Tibial nerve (tissue), 4 donors: ENCODE results near the gene CTPS2. TPM values are rescaled to one million over a fixed set of nuclear protein-coding genes. Genes with fewer than 3 reads are reported as not detected.
"Not testable (repeated sequence)": the region's sequence is repeated elsewhere in the genome, so short reads cannot be mapped to it uniquely, and the experiment has no call there.

ENCODE experiments used
- DNase-seq, 2 donors: peaks; one replicate each; pipeline ENCODE4 v3.0.0-alpha.2; 2019; ENCODE audit warnings: low spot score in 2 of 2
- H3K27ac ChIP-seq, 4 donors: fragments of 200-600 bp; sonication (generic) in 3 of 4; one replicate each; pipeline ENCODE4 v1.5.1; 2017 to 2019; ENCODE audit warnings: mild to moderate bottlenecking in 1 of 4
- H3K27me3 ChIP-seq, 2 donors: fragments of 200-600 bp; sonication (generic) in 1 of 2; one replicate each; pipeline versions ENCODE4 v1.5.1 to v1.6.0; 2017 to 2019
- H3K36me3 ChIP-seq, 3 donors: fragments of 200-600 bp; sonication (generic); one replicate each; pipeline ENCODE4 v1.5.1; 2018 to 2019
- H3K4me1 ChIP-seq, 4 donors: fragments of 200-600 bp; sonication (generic) in 3 of 4; one replicate each; pipeline ENCODE4 v1.5.1; 2017 to 2019
- H3K4me3 ChIP-seq, 4 donors: fragments of 200-600 bp; sonication (generic) in 3 of 4; one replicate each; pipeline ENCODE4 v1.5.1; 2017 to 2019; ENCODE audit warnings: mild to moderate bottlenecking in 1 of 4, moderate library complexity in 1 of 4
- H3K9me3 ChIP-seq, 4 donors: fragments of 200-600 bp; sonication (generic) in 3 of 4; one replicate each; pipeline ENCODE4 v1.5.1; 2017 to 2019
- EP300 ChIP-seq, 2 donors: sonication (generic); formaldehyde crosslinking; IDR thresholded peaks; one replicate each; pipeline ENCODE4 v1.6.1; 2017; ENCODE audit warnings: antibody characterized with exemption in 2 of 2, mild to moderate bottlenecking in 1 of 2
- POLR2A ChIP-seq, 2 donors: fragments of 450-650 bp; IDR thresholded peaks; one replicate each; pipeline ENCODE4 v1.6.1; 2017; ENCODE audit warnings: antibody characterized with exemption in 2 of 2, mild to moderate bottlenecking in 2 of 2, moderate library complexity in 2 of 2
- WGBS, 2 donors: methylation state at CpG; one replicate each; pipeline ENCODE4 v1.1.5; 2018; 5-methylcytosine and 5-hydroxymethylcytosine counted together
- total RNA-seq, 4 donors: library from RNA; depleted of rRNA; stranded (reverse); fragments of >200 nt; gene quantifications; one replicate each; pipeline ENCODE4 v1.1.0, GENCODE V29; 2016
- TF ChIP-seq, protein P1 (sequence below), 5 experiments: fragments of 200-600 bp in 3 of 5; fragments of 450-650 bp in 2 of 5; sonication (generic) in 3 of 5; IDR thresholded peaks; one replicate each; pipeline ENCODE4 v1.5.1; 2016 to 2019; ENCODE audit warnings: antibody characterized with exemption in 5 of 5, mild to moderate bottlenecking in 3 of 5, moderate library complexity in 2 of 5

Gene CTPS2
- total RNA-seq, 4 donors from 2014 or later, result 15.9 to 27.5 (median 18.7) TPM

DNA sequence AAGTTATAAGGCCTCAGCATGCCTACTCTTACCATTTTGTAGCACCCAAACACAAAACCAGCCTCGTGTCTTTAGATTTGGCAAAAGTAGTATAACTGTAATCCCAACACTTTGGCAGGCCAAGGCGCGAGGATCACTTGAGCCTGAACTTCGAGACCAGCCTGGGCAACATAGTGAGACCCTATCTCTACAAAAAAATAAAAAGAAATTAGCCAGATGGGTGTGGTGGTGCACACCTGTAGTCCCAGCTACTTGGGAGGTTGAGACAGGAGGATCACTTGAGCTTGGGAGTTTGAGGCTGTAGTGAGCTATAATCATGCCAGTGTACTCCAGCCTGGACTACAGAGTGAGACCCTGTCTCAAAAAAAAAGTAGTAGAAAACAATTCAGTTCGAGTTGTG lies 24.6 kb upstream of the CTPS2 start:
- Histone ChIP-seq H3K4me1 (no peaks in the 10 kb centered on the region), H3K27ac (no peak overlapping the region), H3K4me3 (no peak overlapping the region), H3K36me3 (peaks cover 0 to 41% (median 4%) of the 10 kb centered on the region in 3 donors), H3K27me3 (no peaks in the 10 kb centered on the region), H3K9me3 (no peaks in the 10 kb centered on the region)
- WGBS, 2 donors, result 94 to 96% methylated on average over 4 to 5 of the region's 5 CpGs
- no peak for TF ChIP-seq EP300 (IDR thresholded peaks at IDR 0.05)
- TF ChIP-seq, protein P1, sequence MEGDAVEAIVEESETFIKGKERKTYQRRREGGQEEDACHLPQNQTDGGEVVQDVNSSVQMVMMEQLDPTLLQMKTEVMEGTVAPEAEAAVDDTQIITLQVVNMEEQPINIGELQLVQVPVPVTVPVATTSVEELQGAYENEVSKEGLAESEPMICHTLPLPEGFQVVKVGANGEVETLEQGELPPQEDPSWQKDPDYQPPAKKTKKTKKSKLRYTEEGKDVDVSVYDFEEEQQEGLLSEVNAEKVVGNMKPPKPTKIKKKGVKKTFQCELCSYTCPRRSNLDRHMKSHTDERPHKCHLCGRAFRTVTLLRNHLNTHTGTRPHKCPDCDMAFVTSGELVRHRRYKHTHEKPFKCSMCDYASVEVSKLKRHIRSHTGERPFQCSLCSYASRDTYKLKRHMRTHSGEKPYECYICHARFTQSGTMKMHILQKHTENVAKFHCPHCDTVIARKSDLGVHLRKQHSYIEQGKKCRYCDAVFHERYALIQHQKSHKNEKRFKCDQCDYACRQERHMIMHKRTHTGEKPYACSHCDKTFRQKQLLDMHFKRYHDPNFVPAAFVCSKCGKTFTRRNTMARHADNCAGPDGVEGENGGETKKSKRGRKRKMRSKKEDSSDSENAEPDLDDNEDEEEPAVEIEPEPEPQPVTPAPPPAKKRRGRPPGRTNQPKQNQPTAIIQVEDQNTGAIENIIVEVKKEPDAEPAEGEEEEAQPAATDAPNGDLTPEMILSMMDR (IDR thresholded peaks at IDR 0.05), result no peak
- no peak for TF ChIP-seq POLR2A (IDR thresholded peaks at IDR 0.05)
- DNase-seq, result no peak

DNA sequence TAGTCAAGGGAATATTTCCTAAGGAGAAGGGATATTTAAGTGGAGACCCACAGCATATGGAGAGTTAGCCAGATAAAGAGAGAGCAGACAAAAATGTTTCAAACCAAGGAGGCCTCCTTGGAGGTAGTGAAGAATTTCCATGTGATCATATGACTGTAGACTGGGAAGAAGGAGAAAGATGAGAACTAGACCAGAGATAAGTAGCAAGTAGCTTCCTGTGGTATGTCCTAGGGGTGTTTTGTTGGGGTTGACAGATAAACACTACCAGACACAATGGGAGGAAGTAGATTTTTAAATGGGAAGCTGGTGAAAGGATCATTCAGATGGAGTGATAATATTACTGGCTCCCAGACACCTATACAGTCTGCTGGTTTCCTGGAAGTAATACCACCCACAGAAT lies 20.5 kb upstream of the CTPS2 start:
- Histone ChIP-seq H3K4me1 (no peaks in the 10 kb centered on the region), H3K27me3 (no peaks in the 10 kb centered on the region), H3K27ac (no peak overlapping the region), H3K4me3 (no peak overlapping the region), H3K9me3 (no peaks in the 10 kb centered on the region), H3K36me3 (peaks cover 0 to 26% (median 4%) of the 10 kb centered on the region in 3 donors)
- DNase-seq, result no peak
- TF ChIP-seq EP300 (IDR thresholded peaks at IDR 0.05), result no peak

DNA sequence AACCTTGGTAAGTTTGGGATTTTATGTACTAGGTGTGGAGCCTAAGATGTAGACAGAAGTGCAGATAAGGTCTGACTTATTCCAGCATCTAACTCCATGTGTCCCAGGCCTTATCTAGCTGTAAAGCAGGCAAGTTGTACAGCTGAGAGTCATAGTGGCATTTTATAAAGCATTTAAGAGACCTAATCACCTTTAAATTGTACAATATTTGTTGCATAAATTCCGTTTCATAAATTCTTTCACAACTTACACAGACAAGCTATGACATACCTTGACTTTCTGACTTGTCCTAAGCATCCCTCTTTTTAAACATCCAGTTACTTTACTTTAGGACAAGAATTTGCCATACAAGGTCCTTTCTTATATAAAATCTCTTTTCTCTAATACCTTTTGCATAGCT lies 18.0 kb upstream of the CTPS2 start:
- no peak overlapping the region for H3K27ac ChIP-seq
- DNase-seq, result no peak
- no peak overlapping the region for H3K4me3 ChIP-seq
- no peaks in the 10 kb centered on the region for H3K27me3 ChIP-seq
- peaks cover 0 to under 1% (median 0%) of the 10 kb centered on the region in 3 donors for H3K36me3 ChIP-seq
- no peaks in the 10 kb centered on the region for H3K9me3 ChIP-seq
- 98 to 100% methylated on average over 1 of the region's 1 CpG for WGBS, 2 donors
- TF ChIP-seq EP300 (IDR thresholded peaks at IDR 0.05), result no peak
- no peaks in the 10 kb centered on the region for H3K4me1 ChIP-seq

DNA sequence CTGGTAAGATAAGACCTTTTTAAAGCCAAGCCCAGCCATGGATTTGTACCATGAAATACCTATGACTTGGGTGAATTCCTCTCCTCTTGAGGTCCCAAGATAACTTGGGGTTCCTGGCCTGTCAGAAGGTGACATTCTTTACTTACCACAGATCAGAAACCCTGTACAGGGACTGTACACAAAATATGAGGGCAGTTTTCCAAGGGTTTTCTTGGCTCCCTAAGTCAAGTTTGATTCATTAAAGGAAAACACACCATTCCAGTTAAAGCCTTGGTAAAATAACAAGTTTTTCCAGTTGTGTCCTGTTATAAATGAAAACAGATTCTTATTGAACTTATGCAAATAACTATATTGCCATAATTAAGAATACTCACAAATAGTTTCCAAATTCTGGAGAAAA lies 15.2 kb upstream of the CTPS2 start:
- Histone ChIP-seq H3K9me3 (no peaks in the 10 kb centered on the region), H3K27me3 (no peaks in the 10 kb centered on the region), H3K36me3 (no peaks in the 10 kb centered on the region), H3K27ac (no peak overlapping the region), H3K4me1 (peaks cover 0 to 2% (median 0%) of the 10 kb centered on the region in 4 donors), H3K4me3 (no peak overlapping the region)
- TF ChIP-seq POLR2A (IDR thresholded peaks at IDR 0.05), result no peak
- TF ChIP-seq EP300 (IDR thresholded peaks at IDR 0.05), result no peak
- TF ChIP-seq, protein P1 (IDR thresholded peaks at IDR 0.05), result no peak
- no peak for DNase-seq

DNA sequence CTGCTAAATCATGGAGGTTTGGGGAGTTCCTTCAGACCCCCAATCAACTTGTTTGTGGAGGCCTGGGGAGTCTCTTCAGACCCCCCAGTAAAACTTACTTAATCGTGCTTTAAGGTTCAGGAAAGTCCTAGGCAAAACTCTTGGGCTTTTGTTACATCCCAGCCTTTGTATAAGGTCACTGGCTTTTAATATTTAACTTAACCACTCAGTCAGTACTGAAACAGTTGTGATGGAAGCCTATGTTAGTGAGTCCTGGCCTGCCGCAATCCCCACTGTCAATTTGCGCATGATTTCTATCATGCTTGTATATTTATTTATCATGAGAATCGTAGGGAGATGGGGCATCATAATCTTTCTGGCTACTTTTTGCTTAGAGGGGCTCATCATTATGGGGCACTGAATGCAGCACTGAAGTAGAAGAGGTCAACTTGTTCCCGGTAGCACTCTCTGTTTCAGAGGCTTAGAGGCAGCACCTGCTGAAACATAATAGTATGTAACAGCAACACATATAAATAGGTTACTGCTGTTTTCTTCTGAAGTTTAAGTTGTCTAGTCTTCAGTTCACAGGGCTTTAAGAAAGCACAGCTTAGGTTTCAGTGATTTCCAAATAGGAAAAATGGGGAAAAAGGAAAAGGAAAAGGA lies 14.0 kb upstream of the CTPS2 start:
- H3K4me3 ChIP-seq, H3K27me3 ChIP-seq, H3K4me1 ChIP-seq, H3K27ac ChIP-seq, H3K9me3 ChIP-seq, DNase-seq, H3K36me3 ChIP-seq: not testable (repeated sequence)
- 84 to 91% methylated on average over 5 of the region's 5 CpGs for WGBS, 2 donors

DNA sequence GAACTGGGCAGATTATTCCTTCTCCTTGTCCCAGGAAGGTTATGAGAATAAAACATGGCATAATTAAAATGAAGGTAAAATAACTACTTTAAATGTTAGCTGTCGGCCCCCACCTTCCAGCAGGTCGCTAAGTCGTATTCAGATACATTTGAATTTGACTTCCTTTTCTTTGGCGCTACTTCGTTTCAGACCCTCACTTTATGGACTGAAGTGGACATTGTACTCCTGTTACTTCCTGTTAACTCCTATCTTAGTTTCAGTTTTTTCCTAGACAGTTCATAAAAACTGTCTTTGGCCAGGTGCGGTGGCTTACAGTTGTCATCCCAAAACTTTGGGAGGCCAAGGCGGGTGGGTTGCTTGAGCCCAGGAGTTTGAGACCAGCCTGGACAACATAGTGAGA lies 12.6 kb upstream of the CTPS2 start:
- Histone ChIP-seq H3K9me3 (no peaks in the 10 kb centered on the region), H3K4me3 (no peak overlapping the region), H3K36me3 (no peaks in the 10 kb centered on the region), H3K27ac (no peak overlapping the region), H3K27me3 (no peaks in the 10 kb centered on the region), H3K4me1 (peaks cover 0 to 18% (median 4%) of the 10 kb centered on the region in 4 donors)
- WGBS, 2 donors, result 89 to 91% methylated on average over 7 of the region's 7 CpGs
- TF ChIP-seq POLR2A (IDR thresholded peaks at IDR 0.05) (no peak), EP300 (IDR thresholded peaks at IDR 0.05) (no peak)
- TF ChIP-seq, protein P1 (IDR thresholded peaks at IDR 0.05), result no peak
- no peak for DNase-seq

DNA sequence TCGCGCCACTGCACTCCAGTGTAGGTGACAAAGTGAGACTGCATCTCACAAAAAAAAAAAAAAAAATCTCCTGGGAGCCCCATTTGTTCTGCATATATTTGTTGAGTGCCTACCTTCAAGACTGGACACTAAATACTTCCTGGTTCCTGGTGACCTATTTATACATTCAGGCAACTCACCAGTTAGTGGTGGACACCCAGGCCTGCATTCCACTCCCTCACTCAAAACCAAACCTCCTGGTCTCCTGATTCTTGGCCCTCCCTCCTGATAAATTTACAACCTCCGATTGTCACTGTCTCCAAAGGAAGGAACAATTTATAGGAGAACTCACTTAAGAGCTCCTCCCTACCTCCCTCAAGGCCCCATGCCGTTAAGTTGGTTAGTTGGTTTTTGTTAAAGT lies 10.0 kb upstream of the CTPS2 start:
- no peak overlapping the region for H3K4me3 ChIP-seq
- peaks cover 0 to 18% (median 4%) of the 10 kb centered on the region in 4 donors for H3K4me1 ChIP-seq
- no peaks in the 10 kb centered on the region for H3K27me3 ChIP-seq
- no peaks in the 10 kb centered on the region for H3K9me3 ChIP-seq
- TF ChIP-seq POLR2A (IDR thresholded peaks at IDR 0.05) (no peak), EP300 (IDR thresholded peaks at IDR 0.05) (no peak)
- TF ChIP-seq, protein P1 (IDR thresholded peaks at IDR 0.05), result no peak
- DNase-seq, result no peak
- no peak overlapping the region for H3K27ac ChIP-seq
- 70 to 83% methylated on average over 4 of the region's 4 CpGs for WGBS, 2 donors
- no peaks in the 10 kb centered on the region for H3K36me3 ChIP-seq
